Activated naive CD8-positive, alpha-beta T cell (primary cell): ENCODE results near the gene DNAJC16.
"Not testable (repeated sequence)": the region's sequence is repeated elsewhere in the genome, so short reads cannot be mapped to it uniquely, and the experiment has no call there.

Experiments used
- H3K27ac Mint-ChIP-seq: one replicate; pipeline ENCODE4 v1.8.0; 2021; ENCODE audit warnings: mixed read lengths
- H3K27me3 Mint-ChIP-seq: one replicate; pipeline ENCODE4 v1.8.0; 2021; ENCODE audit warnings: mixed read lengths
- H3K36me3 Mint-ChIP-seq: one replicate; pipeline ENCODE4 v1.8.0; 2021; ENCODE audit warnings: mixed read lengths
- H3K4me1 Mint-ChIP-seq: one replicate; pipeline ENCODE4 v1.8.0; 2021; ENCODE audit warnings: low read depth, mixed read lengths
- H3K4me3 Mint-ChIP-seq: one replicate; pipeline ENCODE4 v1.8.0; 2021; ENCODE audit warnings: mild to moderate bottlenecking, mixed read lengths
- H3K9me3 Mint-ChIP-seq: one replicate; pipeline ENCODE4 v1.8.0; 2021; ENCODE audit warnings: low read depth, mixed read lengths

DNAJC16 gene

GRCh38 chr1:15519625-15520024 is 7.0 kb upstream of the DNAJC16 start:
- Mint-ChIP-seq H3K27ac (no peak overlapping the region), H3K4me1 (peaks cover 29% of the 10 kb centered on the region), H3K4me3 (no peak overlapping the region), H3K36me3 (peaks cover 10% of the 10 kb centered on the region), H3K9me3 (no peaks in the 10 kb centered on the region), H3K27me3 (no peaks in the 10 kb centered on the region)

GRCh38 chr1:15521206-15521906 is 5.3 kb upstream of the DNAJC16 start:
- H3K36me3 Mint-ChIP-seq, H3K27ac Mint-ChIP-seq, H3K9me3 Mint-ChIP-seq, H3K4me3 Mint-ChIP-seq, H3K27me3 Mint-ChIP-seq: not testable (repeated sequence)
- H3K4me1 Mint-ChIP-seq = peaks cover 37% of the 10 kb centered on the region

- Mint-ChIP-seq H3K27ac (no peak overlapping the region), H3K9me3 (no peaks in the 10 kb centered on the region), H3K27me3 (no peaks in the 10 kb centered on the region), H3K4me3 (peak overlapping the region; percentile 17), H3K4me1 (peaks cover 39% of the 10 kb centered on the region), H3K36me3 (no peaks in the 10 kb centered on the region)
Observed at GRCh38 chr1:15522551-15522950, 4.1 kb upstream of the DNAJC16 start.

GRCh38 chr1:15523104-15524020 is 3.3 kb upstream of the DNAJC16 start:
- Mint-ChIP-seq H3K9me3 (no peaks in the 10 kb centered on the region), H3K4me3 (peak overlapping the region; percentile 95), H3K27ac (peak overlapping the region; percentile 81), H3K4me1 (peaks cover 45% of the 10 kb centered on the region), H3K27me3 (no peaks in the 10 kb centered on the region), H3K36me3 (no peaks in the 10 kb centered on the region)

- peaks cover 49% of the 10 kb centered on the region for H3K4me1 Mint-ChIP-seq
- H3K9me3 Mint-ChIP-seq = no peaks in the 10 kb centered on the region
- H3K4me3 Mint-ChIP-seq = peak within 1 kb of the TSS; percentile 95
- H3K27ac Mint-ChIP-seq = peak within 1 kb of the TSS; percentile 98
- no peaks in the 10 kb centered on the region for H3K27me3 Mint-ChIP-seq
- H3K36me3 Mint-ChIP-seq = no peaks in the 10 kb centered on the region
Observed at GRCh38 chr1:15524021-15524282, 2.7 kb upstream of the DNAJC16 start, which contains the start of gene CASP9. CASP9 (minus strand) TSS chr1:15524215; CDS start chr1:15524200, 15 bp downstream.

GRCh38 chr1:15524283-15525049 is 2.2 kb upstream of the DNAJC16 start:
- H3K9me3 Mint-ChIP-seq = no peaks in the 10 kb centered on the region
- peak overlapping the region; percentile 95 for H3K4me3 Mint-ChIP-seq
- H3K27ac Mint-ChIP-seq = peak overlapping the region; percentile 98
- no peaks in the 10 kb centered on the region for H3K27me3 Mint-ChIP-seq
- peaks cover 51% of the 10 kb centered on the region for H3K4me1 Mint-ChIP-seq
- H3K36me3 Mint-ChIP-seq = no peaks in the 10 kb centered on the region

- no peaks in the 10 kb centered on the region for H3K36me3 Mint-ChIP-seq
- H3K27ac Mint-ChIP-seq = peak overlapping the region; percentile 98
- peaks cover 51% of the 10 kb centered on the region for H3K4me1 Mint-ChIP-seq
- peak overlapping the region; percentile 95 for H3K4me3 Mint-ChIP-seq
- no peaks in the 10 kb centered on the region for H3K27me3 Mint-ChIP-seq
- H3K9me3 Mint-ChIP-seq = no peaks in the 10 kb centered on the region
Observed at GRCh38 chr1:15525050-15526020, 1.3 kb upstream of the DNAJC16 start.

- Mint-ChIP-seq H3K4me3 (peak overlapping the region; percentile 95), H3K9me3 (no peaks in the 10 kb centered on the region), H3K27ac (peak overlapping the region; percentile 98), H3K27me3 (no peaks in the 10 kb centered on the region), H3K36me3 (no peaks in the 10 kb centered on the region), H3K4me1 (peaks cover 51% of the 10 kb centered on the region)
Observed at GRCh38 chr1:15526021-15526489, 593 bp upstream of the DNAJC16 start.

- H3K9me3 Mint-ChIP-seq = no peaks in the 10 kb centered on the region
- H3K4me1 Mint-ChIP-seq = peaks cover 27% of the 10 kb centered on the region
- H3K27ac Mint-ChIP-seq = no peak overlapping the region
- no peak overlapping the region for H3K4me3 Mint-ChIP-seq
- H3K36me3 Mint-ChIP-seq = no peaks in the 10 kb centered on the region
- no peaks in the 10 kb centered on the region for H3K27me3 Mint-ChIP-seq
Observed at GRCh38 chr1:15531003-15531402, 4.4 kb downstream of the DNAJC16 start.

- H3K9me3 Mint-ChIP-seq = no peaks in the 10 kb centered on the region
- H3K4me1 Mint-ChIP-seq = peaks cover 22% of the 10 kb centered on the region
- peaks cover 2% of the 10 kb centered on the region for H3K36me3 Mint-ChIP-seq
- H3K4me3 Mint-ChIP-seq = no peak overlapping the region
- H3K27ac Mint-ChIP-seq = no peak overlapping the region
- H3K27me3 Mint-ChIP-seq = no peaks in the 10 kb centered on the region
Observed at GRCh38 chr1:15531682-15532081, 5.0 kb downstream of the DNAJC16 start.

GRCh38 chr1:15538771-15539170 is 12.1 kb downstream of the DNAJC16 start:
- Mint-ChIP-seq H3K27me3 (no peaks in the 10 kb centered on the region), H3K4me1 (peaks cover 4% of the 10 kb centered on the region), H3K9me3 (no peaks in the 10 kb centered on the region), H3K27ac (no peak overlapping the region), H3K4me3 (no peak overlapping the region), H3K36me3 (peaks cover 10% of the 10 kb centered on the region)

- peaks cover 10% of the 10 kb centered on the region for H3K36me3 Mint-ChIP-seq
- H3K27me3 Mint-ChIP-seq = no peaks in the 10 kb centered on the region
- no peak overlapping the region for H3K27ac Mint-ChIP-seq
- H3K9me3 Mint-ChIP-seq = no peaks in the 10 kb centered on the region
- H3K4me3 Mint-ChIP-seq = no peak overlapping the region
- H3K4me1 Mint-ChIP-seq = peaks cover 4% of the 10 kb centered on the region
Observed at GRCh38 chr1:15540186-15540585, 13.5 kb downstream of the DNAJC16 start.

- Mint-ChIP-seq H3K27me3 (no peaks in the 10 kb centered on the region), H3K4me3 (no peak overlapping the region), H3K27ac (no peak overlapping the region), H3K4me1 (peaks cover 4% of the 10 kb centered on the region), H3K36me3 (peaks cover 10% of the 10 kb centered on the region), H3K9me3 (no peaks in the 10 kb centered on the region)
Observed at GRCh38 chr1:15541231-15541792, 14.7 kb downstream of the DNAJC16 start.
